ENCODE measurements around the gene APH1B. TPM values are rescaled to one million over a fixed set of nuclear protein-coding genes. Genes with fewer than 3 reads are reported as not detected.
A peak's percentile ranks its signal among the peaks of the same experiment; 100 is the strongest.

APH1B gene
- total RNA-seq, 1 experiment from 2014 or later = 6.2 TPM

DNA sequence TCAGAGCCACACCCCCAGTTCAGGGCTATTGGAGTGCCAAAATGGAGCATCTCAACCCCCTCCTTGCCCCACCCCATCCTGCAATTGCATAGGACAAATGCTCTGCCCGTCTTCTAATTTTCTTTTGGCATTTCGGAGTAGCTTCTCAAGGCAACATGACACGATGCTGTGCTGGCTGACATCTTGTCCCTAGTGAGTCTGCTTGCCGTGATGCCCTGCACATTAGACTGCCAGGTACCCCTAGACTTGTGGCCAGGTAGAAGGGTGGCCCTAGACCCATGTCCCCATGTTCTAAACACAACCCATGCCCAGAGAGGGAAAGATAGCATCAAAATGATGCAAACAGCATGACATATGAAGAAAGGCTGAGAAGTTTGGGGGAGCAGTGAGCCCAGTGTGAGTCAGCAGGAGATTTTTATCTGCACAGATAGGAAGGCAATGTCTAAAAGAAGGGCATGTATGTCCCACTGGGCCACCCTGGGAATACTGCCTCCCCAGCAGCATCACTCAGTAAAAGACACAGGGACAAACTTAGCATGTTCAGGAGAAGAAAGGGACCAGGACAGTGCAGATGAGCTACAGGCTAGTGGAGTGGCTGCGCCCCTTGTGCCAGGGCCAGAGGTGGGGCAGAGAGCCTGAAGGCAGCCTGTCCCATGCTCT, 67.5 kb downstream of the APH1B start:
- CTCF ChIA-PET = no interaction called here
- no peak for TF ChIP-seq EZH2 (IDR thresholded peaks at IDR 0.05; ENCODE audit: borderline replicate concordance, low read depth, low read length, poor library complexity, severe bottlenecking)
- TF ChIP-seq, protein P1, sequence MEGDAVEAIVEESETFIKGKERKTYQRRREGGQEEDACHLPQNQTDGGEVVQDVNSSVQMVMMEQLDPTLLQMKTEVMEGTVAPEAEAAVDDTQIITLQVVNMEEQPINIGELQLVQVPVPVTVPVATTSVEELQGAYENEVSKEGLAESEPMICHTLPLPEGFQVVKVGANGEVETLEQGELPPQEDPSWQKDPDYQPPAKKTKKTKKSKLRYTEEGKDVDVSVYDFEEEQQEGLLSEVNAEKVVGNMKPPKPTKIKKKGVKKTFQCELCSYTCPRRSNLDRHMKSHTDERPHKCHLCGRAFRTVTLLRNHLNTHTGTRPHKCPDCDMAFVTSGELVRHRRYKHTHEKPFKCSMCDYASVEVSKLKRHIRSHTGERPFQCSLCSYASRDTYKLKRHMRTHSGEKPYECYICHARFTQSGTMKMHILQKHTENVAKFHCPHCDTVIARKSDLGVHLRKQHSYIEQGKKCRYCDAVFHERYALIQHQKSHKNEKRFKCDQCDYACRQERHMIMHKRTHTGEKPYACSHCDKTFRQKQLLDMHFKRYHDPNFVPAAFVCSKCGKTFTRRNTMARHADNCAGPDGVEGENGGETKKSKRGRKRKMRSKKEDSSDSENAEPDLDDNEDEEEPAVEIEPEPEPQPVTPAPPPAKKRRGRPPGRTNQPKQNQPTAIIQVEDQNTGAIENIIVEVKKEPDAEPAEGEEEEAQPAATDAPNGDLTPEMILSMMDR (conservative IDR thresholded peaks at IDR 0.05; ENCODE audit: low read depth, low read length) = no peak
- BruUV-seq (replicated peaks) = no TSS peak
- H3K9me3 ChIP-seq (ENCODE audit: low read depth, low read length, poor library complexity, severe bottlenecking) = no peaks in the 10 kb centered on the region
- peaks cover 63% of the 10 kb centered on the region for H3K4me1 ChIP-seq (ENCODE audit: insufficient read depth, low read length, poor library complexity, severe bottlenecking)
- no peaks in the 10 kb centered on the region for H3K27me3 ChIP-seq (replicated peaks; ENCODE audit: insufficient read depth, low read depth, low read length, poor library complexity)
- H3K27ac ChIP-seq (ENCODE audit: low read depth, low read length, poor library complexity, severe bottlenecking) = no peak overlapping the region
- H3K4me3 ChIP-seq (ENCODE audit: low read depth, low read length, poor library complexity, severe bottlenecking) = no peak overlapping the region
- no peak for DNase-seq (ENCODE audit: low spot score)
- intact Hi-C loops (cut with micrococcal nuclease; ENCODE audit: unreplicated experiment) = no loop called here
- H3K36me3 ChIP-seq (ENCODE audit: insufficient read depth, low read length, poor library complexity, severe bottlenecking) = no peaks in the 10 kb centered on the region
- POLR2A ChIA-PET (ENCODE audit: low non-redundant PET) = no interaction called here

DNA sequence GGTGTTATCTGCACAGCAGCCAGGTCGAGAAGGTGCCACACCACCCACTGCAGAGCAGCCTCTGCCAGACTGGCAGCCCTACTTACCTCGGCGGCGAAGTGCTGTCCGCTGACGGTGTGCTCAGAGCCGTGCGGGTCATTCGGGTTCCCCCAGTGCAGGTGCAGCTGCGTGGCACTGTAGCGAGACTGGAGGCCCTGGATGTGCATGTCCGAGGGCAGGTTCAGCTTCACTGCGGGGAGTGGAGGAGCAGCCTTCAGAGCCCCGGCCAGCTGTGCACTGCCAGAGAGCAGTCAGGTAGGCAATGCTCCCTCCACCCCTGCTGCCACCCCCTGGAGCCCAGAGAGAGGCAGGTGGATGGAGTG, 68.0 kb downstream of the APH1B start:
- Histone ChIP-seq H3K27ac (ENCODE audit: low read depth, low read length, poor library complexity, severe bottlenecking) (no peak overlapping the region), H3K4me3 (ENCODE audit: low read depth, low read length, poor library complexity, severe bottlenecking) (no peak overlapping the region), H3K9me3 (ENCODE audit: low read depth, low read length, poor library complexity, severe bottlenecking) (no peaks in the 10 kb centered on the region), H3K36me3 (ENCODE audit: insufficient read depth, low read length, poor library complexity, severe bottlenecking) (no peaks in the 10 kb centered on the region), H3K27me3 (replicated peaks; ENCODE audit: insufficient read depth, low read depth, low read length, poor library complexity) (no peaks in the 10 kb centered on the region), H3K4me1 (ENCODE audit: insufficient read depth, low read length, poor library complexity, severe bottlenecking) (peaks cover 63% of the 10 kb centered on the region)
- ChIA-PET CTCF (no interaction called here), POLR2A (ENCODE audit: low non-redundant PET) (no interaction called here)
- no peak for DNase-seq (ENCODE audit: low spot score)
- intact Hi-C loops (cut with micrococcal nuclease; ENCODE audit: unreplicated experiment) = no loop called here
- BruUV-seq (replicated peaks) = no TSS peak
- TF ChIP-seq, protein P1 (conservative IDR thresholded peaks at IDR 0.05; ENCODE audit: low read depth, low read length) = no peak
- no peak for TF ChIP-seq EZH2 (IDR thresholded peaks at IDR 0.05; ENCODE audit: borderline replicate concordance, low read depth, low read length, poor library complexity, severe bottlenecking)

- Histone ChIP-seq H3K36me3 (ENCODE audit: insufficient read depth, low read length, poor library complexity, severe bottlenecking) (no peaks in the 10 kb centered on the region), H3K27me3 (replicated peaks; ENCODE audit: insufficient read depth, low read depth, low read length, poor library complexity) (no peaks in the 10 kb centered on the region), H3K4me3 (ENCODE audit: low read depth, low read length, poor library complexity, severe bottlenecking) (no peak overlapping the region), H3K4me1 (ENCODE audit: insufficient read depth, low read length, poor library complexity, severe bottlenecking) (peaks cover 58% of the 10 kb centered on the region), H3K9me3 (ENCODE audit: low read depth, low read length, poor library complexity, severe bottlenecking) (no peaks in the 10 kb centered on the region), H3K27ac (ENCODE audit: low read depth, low read length, poor library complexity, severe bottlenecking) (peak overlapping the region; percentile 66)
- no TSS peak for BruUV-seq (replicated peaks)
- ChIA-PET POLR2A (ENCODE audit: low non-redundant PET) (no interaction called here), CTCF (no interaction called here)
- TF ChIP-seq EZH2 (IDR thresholded peaks at IDR 0.05; ENCODE audit: borderline replicate concordance, low read depth, low read length, poor library complexity, severe bottlenecking) = no peak
- TF ChIP-seq, protein P1 (conservative IDR thresholded peaks at IDR 0.05; ENCODE audit: low read depth, low read length) = no peak
- DNase-seq (ENCODE audit: low spot score) = peak; percentile 86
- intact Hi-C loops (cut with micrococcal nuclease; ENCODE audit: unreplicated experiment) = no loop called here
Measured at GRCh38 chr15:63347074-63347857, 69.9 kb downstream of the APH1B start.
